Measurements from ENCODE around the gene WDFY1. TPM values are rescaled to one million over a fixed set of nuclear protein-coding genes. Genes with fewer than 3 reads are reported as not detected.

Gene WDFY1
- total RNA-seq, 1 donor from 2014 or later = 45.5 TPM

GRCh38 chr2:223860809-223861738, 84.1 kb downstream of the WDFY1 start:
- DNase-seq (no peak), ATAC-seq (peak; percentile 62 to 79)
- no peaks in the 10 kb centered on the region for H3K36me3 ChIP-seq
- no peak overlapping the region for H3K27ac ChIP-seq
- H3K27me3 ChIP-seq (ENCODE audit: low read depth) = no peaks in the 10 kb centered on the region
- H3K9me3 ChIP-seq = no peaks in the 10 kb centered on the region
- intact Hi-C loops (cut with DNase I) = no loop called here
- H3K4me1 ChIP-seq = no peaks in the 10 kb centered on the region
- TF ChIP-seq CTCF (IDR thresholded peaks at IDR 0.05) = no peak
- no peak overlapping the region for H3K4me3 ChIP-seq

GRCh38 chr2:223859070-223859469, 86.1 kb downstream of the WDFY1 start:
- Histone ChIP-seq H3K36me3 (no peaks in the 10 kb centered on the region), H3K4me1 (no peaks in the 10 kb centered on the region), H3K9me3 (no peaks in the 10 kb centered on the region), H3K27ac (no peak overlapping the region), H3K27me3 (ENCODE audit: low read depth) (no peaks in the 10 kb centered on the region), H3K4me3 (no peak overlapping the region)
- ATAC-seq (no peak), DNase-seq (no peak)
- intact Hi-C loops (cut with DNase I) = no loop called here
- no peak for TF ChIP-seq CTCF (IDR thresholded peaks at IDR 0.05)

- Histone ChIP-seq H3K9me3 (no peaks in the 10 kb centered on the region), H3K4me1 (no peaks in the 10 kb centered on the region)
- intact Hi-C loops (cut with DNase I) = no loop called here
These were observed 88.6 kb downstream of the WDFY1 start for GRCh38 chr2:223856584-223856983.

GRCh38 chr2:223856021-223856420, 89.1 kb downstream of the WDFY1 start:
- Histone ChIP-seq H3K27me3 (ENCODE audit: low read depth) (no peaks in the 10 kb centered on the region), H3K9me3 (no peaks in the 10 kb centered on the region), H3K4me1 (no peaks in the 10 kb centered on the region), H3K36me3 (no peaks in the 10 kb centered on the region), H3K4me3 (no peak overlapping the region), H3K27ac (no peak overlapping the region)
- ATAC-seq = no peak
- no peak for TF ChIP-seq CTCF (IDR thresholded peaks at IDR 0.05)
- intact Hi-C loops (cut with DNase I) = no loop called here
- no peak for DNase-seq

More at GRCh38 chr2:223856584-223856983, 88.6 kb downstream of the WDFY1 start:
- ATAC-seq (no peak), DNase-seq (no peak)
- TF ChIP-seq CTCF (IDR thresholded peaks at IDR 0.05) = no peak
- Histone ChIP-seq H3K36me3 (no peaks in the 10 kb centered on the region), H3K27ac (no peak overlapping the region), H3K27me3 (ENCODE audit: low read depth) (no peaks in the 10 kb centered on the region), H3K4me3 (no peak overlapping the region)

GRCh38 chr2:223855426-223855825, 89.7 kb downstream of the WDFY1 start:
- intact Hi-C loops (cut with DNase I) = no loop called here
- no peak for TF ChIP-seq CTCF (IDR thresholded peaks at IDR 0.05)
- no peak overlapping the region for H3K4me3 ChIP-seq
- no peak for ATAC-seq
- H3K36me3 ChIP-seq = no peaks in the 10 kb centered on the region
- H3K27me3 ChIP-seq (ENCODE audit: low read depth) = no peaks in the 10 kb centered on the region
- no peaks in the 10 kb centered on the region for H3K9me3 ChIP-seq
- no peak overlapping the region for H3K27ac ChIP-seq
- H3K4me1 ChIP-seq = no peaks in the 10 kb centered on the region
- DNase-seq = no peak
